GM18505 (cell line): ENCODE results near the gene TBC1D9.
"Not testable (repeated sequence)": the region's sequence is repeated elsewhere in the genome, so short reads cannot be mapped to it uniquely, and the experiment has no call there.

ENCODE experiments used
- ATAC-seq: cut with Tn5 transposase; IDR thresholded peaks from one replicate; pipeline ENCODE4 v1.9.1; 2021; ENCODE audit not compliant: unreplicated experiment
- POLR2A ChIP-seq: IDR thresholded peaks from 4 replicates; pipeline ENCODE4 v1.6.1; 2011; ENCODE audit warnings: borderline replicate concordance; ENCODE audit not compliant: insufficient read depth, insufficient read length; ENCODE audit errors: extremely low read depth

TBC1D9 gene

GRCh38 chr4:140774956-140775355 is 18.8 kb upstream of the TBC1D9 start:
- no peak for TF ChIP-seq POLR2A

GRCh38 chr4:140774510-140774909 is 18.3 kb upstream of the TBC1D9 start:
- ATAC-seq: no peak
- TF ChIP-seq POLR2A: no peak

More at GRCh38 chr4:140774956-140775355, 18.8 kb upstream of the TBC1D9 start:
- no peak for ATAC-seq

GRCh38 chr4:140769209-140769608 is 13.0 kb upstream of the TBC1D9 start:
- ATAC-seq: no peak
- TF ChIP-seq POLR2A: no peak

- no peak for TF ChIP-seq POLR2A
- ATAC-seq: no peak
These were observed 8.7 kb upstream of the TBC1D9 start for GRCh38 chr4:140764785-140765392.

- TF ChIP-seq POLR2A: no peak
- ATAC-seq: no peak
These were observed 6.0 kb upstream of the TBC1D9 start for GRCh38 chr4:140762202-140762601.

GRCh38 chr4:140757232-140757630 is 1.0 kb upstream of the TBC1D9 start:
- TF ChIP-seq POLR2A: no peak
- ATAC-seq: no peak

GRCh38 chr4:140755774-140756318 is 339 bp downstream of the TBC1D9 start:
- ATAC-seq: peak; percentile 57
- no peak for TF ChIP-seq POLR2A

- TF ChIP-seq POLR2A: no peak
- no peak for ATAC-seq
These were observed 1.0 kb downstream of the TBC1D9 start for GRCh38 chr4:140754918-140755773.

- ATAC-seq: no peak
- TF ChIP-seq POLR2A: no peak
These were observed 2.9 kb downstream of the TBC1D9 start for GRCh38 chr4:140753329-140753728.

GRCh38 chr4:140752291-140753068 is 3.7 kb downstream of the TBC1D9 start:
- TF ChIP-seq POLR2A: no peak
- no peak for ATAC-seq

GRCh38 chr4:140750470-140750869 is 5.7 kb downstream of the TBC1D9 start:
- TF ChIP-seq POLR2A: no peak
- no peak for ATAC-seq

- no peak for ATAC-seq
These were observed 8.0 kb downstream of the TBC1D9 start for GRCh38 chr4:140748171-140748570.

GRCh38 chr4:140746546-140746945 is 9.6 kb downstream of the TBC1D9 start:
- ATAC-seq: not testable (repeated sequence)

More at GRCh38 chr4:140748171-140748570, 8.0 kb downstream of the TBC1D9 start:
- no peak for TF ChIP-seq POLR2A
